Esophagus (tissue), 2 donors: Measurements from ENCODE around the gene NR2F2. TPM values are rescaled to one million over a fixed set of nuclear protein-coding genes. Genes with fewer than 3 reads are reported as not detected.
"Not testable (repeated sequence)": the region's sequence is repeated elsewhere in the genome, so short reads cannot be mapped to it uniquely, and the experiment has no call there.

Source experiments
- H3K27ac ChIP-seq, 2 donors: one replicate each; pipeline ENCODE4 v1.5.1; 2013; ENCODE audit warnings: low read depth in 2 of 2, mild to moderate bottlenecking in 2 of 2, inconsistent platforms in 1 of 2, low read length in 1 of 2, moderate library complexity in 1 of 2
- H3K27me3 ChIP-seq, 2 donors: one replicate each; pipeline ENCODE4 v1.6.1; 2013; ENCODE audit warnings: low read length in 2 of 2, control low read depth in 1 of 2, mild to moderate bottlenecking in 1 of 2; ENCODE audit not compliant: insufficient read depth in 2 of 2, control insufficient read depth in 1 of 2
- H3K36me3 ChIP-seq, 2 donors: one replicate each; pipeline ENCODE4 v1.6.1; 2013; ENCODE audit warnings: low read length in 1 of 2; ENCODE audit not compliant: control insufficient read depth in 2 of 2, insufficient read depth in 2 of 2
- H3K4me1 ChIP-seq, 2 donors: one replicate each; pipeline ENCODE4 v1.6.1; 2013; ENCODE audit warnings: low read length in 1 of 2; ENCODE audit not compliant: control insufficient read depth in 2 of 2, insufficient read depth in 2 of 2
- H3K4me3 ChIP-seq, 2 donors: one replicate each; pipeline ENCODE4 v1.5.1; 2013; ENCODE audit warnings: low read length in 2 of 2, mild to moderate bottlenecking in 2 of 2, low read depth in 1 of 2, moderate library complexity in 1 of 2
- H3K9me3 ChIP-seq, 2 donors: one replicate each; pipeline ENCODE4 v1.6.1; 2013; ENCODE audit warnings: mild to moderate bottlenecking in 2 of 2, low read depth in 1 of 2, low read length in 1 of 2, moderate library complexity in 1 of 2; ENCODE audit not compliant: control insufficient read depth in 2 of 2, insufficient read depth in 1 of 2
- WGBS, 2 donors: extraction: QIAGEN DNeasy Blood & Tissue Kit; methylation state at CpG; one replicate each; pipeline ENCODE4 v1.1.7; 2013; 5-methylcytosine and 5-hydroxymethylcytosine counted together
- polyA plus RNA-seq, 2 donors: library from polyadenylated mRNA; stranded (reverse); fragments of 200-250 nt; gene quantifications; one replicate each; pipeline ENCODE4 v1.2.3, GENCODE V29; 2013
- donor health status: healthy with polysubstance abuse.
- donor health status: Bipolar disorder and iron deficiency.

NR2F2 gene
- polyA plus RNA-seq, 2 donors, result 5.0 to 9.3 TPM

DNA sequence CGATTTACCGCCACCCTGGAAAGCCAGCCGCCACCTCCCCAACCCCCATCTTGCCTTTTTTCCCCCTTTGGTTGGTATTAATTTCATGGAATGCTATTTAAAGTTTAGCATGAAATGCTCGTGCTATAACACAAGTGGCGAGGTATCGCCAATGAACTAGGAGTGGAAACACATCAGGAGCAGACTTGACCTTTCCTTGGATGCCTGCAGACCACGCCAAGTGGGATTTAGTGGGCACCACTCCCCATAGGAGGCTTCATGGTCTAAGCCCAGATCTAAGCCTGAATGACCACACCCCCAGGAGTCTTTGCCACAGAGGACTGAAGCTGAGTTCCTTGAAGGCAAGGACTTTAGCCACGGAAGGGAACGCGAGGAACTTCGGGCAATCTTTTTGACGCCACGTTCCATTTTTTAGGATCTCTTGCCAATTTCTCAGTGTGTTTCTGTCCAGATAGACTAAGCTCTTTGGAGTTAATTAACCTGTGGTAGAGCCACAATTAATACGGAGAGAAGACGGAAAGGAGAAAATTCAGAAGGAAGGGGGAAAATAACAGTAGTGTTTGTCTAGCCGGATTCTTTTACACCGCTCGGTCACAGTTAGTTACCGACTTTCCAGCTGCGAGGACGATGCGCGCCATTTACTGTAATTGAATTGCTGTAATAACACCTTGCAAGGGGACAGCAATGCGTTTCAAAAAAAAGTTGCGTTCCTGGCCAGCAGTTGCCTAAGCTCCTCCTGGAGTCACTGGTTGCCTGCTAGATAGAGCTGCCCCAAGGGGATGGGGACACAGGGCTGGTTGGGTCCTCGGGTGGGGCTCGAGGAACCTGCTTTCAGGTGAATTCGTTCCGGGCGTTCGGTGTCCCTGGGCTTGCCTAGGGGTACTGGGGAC is 37.1 kb downstream of the NR2F2 start:
- Histone ChIP-seq H3K27ac (no peak overlapping the region), H3K4me1 (no peaks in the 10 kb centered on the region), H3K27me3 (no peaks in the 10 kb centered on the region), H3K9me3 (no peaks in the 10 kb centered on the region), H3K36me3 (no peaks in the 10 kb centered on the region), H3K4me3 (no peak overlapping the region)
- 30 to 45% methylated on average over 31 of the region's 31 CpGs for WGBS, 2 donors

GRCh38 chr15:96369351-96369750 is 38.9 kb downstream of the NR2F2 start:
- Histone ChIP-seq H3K36me3 (no peaks in the 10 kb centered on the region), H3K9me3 (no peaks in the 10 kb centered on the region), H3K4me1 (no peaks in the 10 kb centered on the region), H3K27ac (no peak overlapping the region), H3K27me3 (no peaks in the 10 kb centered on the region), H3K4me3 (no peak overlapping the region)
- WGBS, 2 donors, result 59 to 82% methylated on average over 19 of the region's 19 CpGs

GRCh38 chr15:96369825-96370621 is 39.5 kb downstream of the NR2F2 start:
- Histone ChIP-seq H3K4me1 (no peaks in the 10 kb centered on the region), H3K27ac (no peak overlapping the region), H3K27me3 (no peaks in the 10 kb centered on the region), H3K4me3 (no peak overlapping the region), H3K9me3 (no peaks in the 10 kb centered on the region), H3K36me3 (no peaks in the 10 kb centered on the region)
- 61 to 77% methylated on average over 22 of the region's 22 CpGs for WGBS, 2 donors

GRCh38 chr15:96372554-96372953 is 42.1 kb downstream of the NR2F2 start:
- no peaks in the 10 kb centered on the region for H3K4me1 ChIP-seq
- no peaks in the 10 kb centered on the region for H3K27me3 ChIP-seq
- 58 to 60% methylated on average over 2 of the region's 2 CpGs for WGBS, 2 donors
- no peak overlapping the region for H3K4me3 ChIP-seq
- no peak overlapping the region for H3K27ac ChIP-seq
- H3K36me3 ChIP-seq, result no peaks in the 10 kb centered on the region
- no peaks in the 10 kb centered on the region for H3K9me3 ChIP-seq

GRCh38 chr15:96374499-96374898 is 44.0 kb downstream of the NR2F2 start:
- H3K27ac ChIP-seq, result no peak overlapping the region
- 62% methylated on average over 5 of the region's 5 CpGs for WGBS, 2 donors
- no peaks in the 10 kb centered on the region for H3K4me1 ChIP-seq
- no peak overlapping the region for H3K4me3 ChIP-seq
- H3K36me3 ChIP-seq, result no peaks in the 10 kb centered on the region
- no peaks in the 10 kb centered on the region for H3K27me3 ChIP-seq
- H3K9me3 ChIP-seq, result no peaks in the 10 kb centered on the region

- 76 to 88% methylated on average over 1 of the region's 2 CpGs for WGBS, 2 donors
- not testable (repeated sequence) for H3K27ac ChIP-seq
Observed at GRCh38 chr15:96379592-96379991, 49.1 kb downstream of the NR2F2 start.

GRCh38 chr15:96381463-96381862 is 51.0 kb downstream of the NR2F2 start:
- H3K9me3 ChIP-seq, result no peaks in the 10 kb centered on the region
- H3K27me3 ChIP-seq, result no peaks in the 10 kb centered on the region
- no peak overlapping the region for H3K27ac ChIP-seq
- no peaks in the 10 kb centered on the region for H3K36me3 ChIP-seq
- H3K4me3 ChIP-seq, result no peak overlapping the region
- no peaks in the 10 kb centered on the region for H3K4me1 ChIP-seq
- 55 to 63% methylated on average over 4 of the region's 4 CpGs for WGBS, 2 donors

More at GRCh38 chr15:96379592-96379991, 49.1 kb downstream of the NR2F2 start:
- H3K9me3 ChIP-seq, H3K4me3 ChIP-seq, H3K4me1 ChIP-seq, H3K27me3 ChIP-seq, H3K36me3 ChIP-seq: not testable (repeated sequence)

DNA sequence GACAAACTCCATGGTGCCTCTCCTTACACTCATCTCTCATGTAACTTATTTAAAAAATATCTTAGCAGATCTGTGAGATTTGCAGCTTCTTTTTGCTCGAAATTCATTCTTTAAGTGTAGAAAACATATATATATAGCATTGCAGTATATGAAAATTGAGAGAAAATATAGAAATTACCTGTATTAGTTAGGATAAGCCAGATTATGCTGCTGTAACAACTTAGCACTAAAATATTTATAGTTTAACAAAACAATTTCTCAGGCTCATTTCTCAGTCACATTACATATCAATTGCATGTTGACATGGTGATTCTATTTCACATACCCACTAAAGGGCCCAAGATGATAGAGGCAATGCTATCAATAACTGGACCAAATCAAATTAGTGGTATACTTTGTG is 54.7 kb downstream of the NR2F2 start:
- Histone ChIP-seq H3K4me3 (no peak overlapping the region), H3K36me3 (no peaks in the 10 kb centered on the region), H3K27ac (no peak overlapping the region), H3K9me3 (no peaks in the 10 kb centered on the region), H3K27me3 (no peaks in the 10 kb centered on the region), H3K4me1 (no peaks in the 10 kb centered on the region)
- 46 to 55% methylated on average over 1 of the region's 1 CpG for WGBS, 2 donors

- 32 to 38% methylated on average over 1 of the region's 1 CpG for WGBS, 2 donors
- no peaks in the 10 kb centered on the region for H3K27me3 ChIP-seq
- H3K4me1 ChIP-seq, result peaks cover 0 to 2% of the 10 kb centered on the region in 2 donors
- no peaks in the 10 kb centered on the region for H3K36me3 ChIP-seq
- H3K27ac ChIP-seq, result no peak overlapping the region
- no peaks in the 10 kb centered on the region for H3K9me3 ChIP-seq
- no peak overlapping the region for H3K4me3 ChIP-seq
Observed at GRCh38 chr15:96388673-96389072, 58.2 kb downstream of the NR2F2 start.
